ENCODE data around the gene PCMTD2. TPM values are rescaled to one million over a fixed set of nuclear protein-coding genes. Genes with fewer than 3 reads are reported as not detected.
"Not testable (repeated sequence)": the region's sequence is repeated elsewhere in the genome, so short reads cannot be mapped to it uniquely, and the experiment has no call there.

Gene PCMTD2
- total RNA-seq, 1 donor from 2014 or later: 38.2 TPM

DNA sequence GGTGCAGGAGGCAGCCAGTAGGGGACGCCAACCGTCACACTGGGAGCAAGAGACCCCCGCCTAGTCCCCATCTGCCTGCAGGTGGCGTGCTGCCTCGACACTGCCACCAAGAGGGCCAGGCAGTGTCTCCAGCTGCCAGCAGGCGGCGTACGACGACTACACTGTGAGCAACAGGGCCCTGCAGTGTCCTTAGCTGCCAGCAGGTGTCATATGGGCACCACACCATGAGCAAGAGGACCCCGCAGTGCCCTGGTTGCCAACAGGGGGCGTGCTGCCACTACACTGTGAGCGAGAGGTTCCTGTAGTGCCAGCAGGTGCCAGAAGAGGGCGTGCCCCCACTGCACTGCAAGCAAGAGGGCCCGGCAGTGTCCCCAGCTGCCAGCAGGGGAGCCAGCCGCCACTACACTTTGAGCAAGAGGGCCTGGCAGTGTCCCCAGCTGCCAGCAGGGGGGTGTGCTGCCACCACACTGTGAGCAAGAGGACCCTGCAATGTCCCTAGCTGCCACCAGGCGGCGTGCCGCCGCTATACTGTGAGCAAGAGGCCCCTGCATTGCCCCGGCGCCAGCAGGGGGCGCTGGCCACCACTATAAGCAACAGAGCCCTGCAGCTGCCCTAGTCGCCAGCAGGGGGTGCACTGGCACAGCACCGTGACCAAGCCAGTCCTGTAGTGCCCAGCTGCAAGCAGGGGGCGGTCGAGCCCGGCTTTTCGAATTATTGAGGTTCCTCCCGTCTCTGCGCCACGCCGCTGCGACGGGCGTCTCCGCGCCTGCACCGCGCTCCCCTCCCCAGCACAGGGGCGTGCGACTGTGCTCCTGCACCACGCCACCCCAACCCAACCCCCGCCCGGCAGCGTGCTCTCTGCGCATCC lies 30.3 kb downstream of the PCMTD2 start:
- not testable (repeated sequence) for DNase-seq (ENCODE audit: extremely low read depth, low read depth, low spot score)

- not testable (repeated sequence) for DNase-seq (ENCODE audit: extremely low read depth, low read depth, low spot score)
Measured at GRCh38 chr20:64286447-64287263, 31.1 kb downstream of the PCMTD2 start.

DNA sequence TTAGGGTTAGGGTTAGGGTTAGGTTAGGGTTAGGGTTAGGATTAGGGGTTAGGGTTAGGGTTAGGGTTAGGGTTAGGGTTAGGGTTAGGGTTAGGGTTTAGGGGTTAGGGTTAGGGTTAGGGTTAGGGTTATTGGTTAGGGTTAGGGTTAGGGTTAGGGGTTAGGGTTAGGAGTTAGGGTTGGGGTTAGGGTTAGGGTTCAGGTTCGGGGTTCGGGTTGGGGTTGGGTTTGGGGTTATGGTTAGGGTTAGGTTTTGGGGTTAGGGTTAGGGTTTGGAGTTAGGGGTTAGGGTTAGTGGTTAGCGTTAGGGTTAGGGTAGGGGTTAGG lies 31.7 kb downstream of the PCMTD2 start:
- not testable (repeated sequence) for DNase-seq (ENCODE audit: extremely low read depth, low read depth, low spot score)

DNA sequence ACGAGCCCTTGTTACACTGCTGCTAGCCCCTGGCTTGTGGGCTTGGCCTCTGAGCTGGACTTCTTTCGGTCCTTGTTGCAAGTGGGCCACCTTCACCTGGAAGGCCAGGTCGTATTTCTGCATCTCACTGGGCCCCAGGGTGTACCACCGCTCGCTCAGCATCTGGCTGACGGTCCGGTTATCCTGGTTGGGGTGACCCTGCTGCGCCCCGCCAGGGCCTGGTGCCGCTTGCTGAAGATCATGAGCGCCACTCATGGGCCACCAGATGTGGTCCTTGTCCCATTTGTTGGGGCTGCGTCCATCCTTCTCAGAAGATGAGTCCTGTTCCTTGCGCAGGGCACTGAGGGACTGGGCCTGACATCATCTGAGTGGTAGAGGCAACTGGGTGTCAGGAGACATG lies 36.6 kb downstream of the PCMTD2 start:
- not testable (repeated sequence) for DNase-seq (ENCODE audit: extremely low read depth, low read depth, low spot score)

DNA sequence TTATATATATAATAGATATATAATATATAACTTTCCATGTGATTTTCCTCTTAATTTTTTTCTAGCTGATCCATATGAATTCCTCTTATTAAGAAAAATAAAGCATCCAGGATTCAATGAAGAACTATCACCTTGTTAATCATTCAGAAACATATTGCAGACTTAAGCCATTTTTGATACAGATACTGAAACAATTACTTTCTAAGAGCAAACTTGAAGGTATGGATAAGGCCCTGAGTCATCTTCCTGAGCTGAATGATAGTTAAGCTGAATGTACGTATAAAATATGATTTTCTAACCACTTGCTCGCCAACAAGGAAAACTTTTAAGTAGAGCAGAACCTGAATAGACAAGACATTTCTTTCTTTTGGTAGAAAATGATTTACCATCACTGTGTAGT lies 47.5 kb downstream of the PCMTD2 start:
- not testable (repeated sequence) for DNase-seq (ENCODE audit: extremely low read depth, low read depth, low spot score)

GRCh38 chr20:64313761-64314160 lies 58.2 kb downstream of the PCMTD2 start:
- not testable (repeated sequence) for DNase-seq (ENCODE audit: extremely low read depth, low read depth, low spot score)

- not testable (repeated sequence) for DNase-seq (ENCODE audit: extremely low read depth, low read depth, low spot score)
Measured at GRCh38 chr20:64315381-64315780, 59.8 kb downstream of the PCMTD2 start.

- not testable (repeated sequence) for DNase-seq (ENCODE audit: extremely low read depth, low read depth, low spot score)
Measured at GRCh38 chr20:64315884-64316283, 60.3 kb downstream of the PCMTD2 start.

DNA sequence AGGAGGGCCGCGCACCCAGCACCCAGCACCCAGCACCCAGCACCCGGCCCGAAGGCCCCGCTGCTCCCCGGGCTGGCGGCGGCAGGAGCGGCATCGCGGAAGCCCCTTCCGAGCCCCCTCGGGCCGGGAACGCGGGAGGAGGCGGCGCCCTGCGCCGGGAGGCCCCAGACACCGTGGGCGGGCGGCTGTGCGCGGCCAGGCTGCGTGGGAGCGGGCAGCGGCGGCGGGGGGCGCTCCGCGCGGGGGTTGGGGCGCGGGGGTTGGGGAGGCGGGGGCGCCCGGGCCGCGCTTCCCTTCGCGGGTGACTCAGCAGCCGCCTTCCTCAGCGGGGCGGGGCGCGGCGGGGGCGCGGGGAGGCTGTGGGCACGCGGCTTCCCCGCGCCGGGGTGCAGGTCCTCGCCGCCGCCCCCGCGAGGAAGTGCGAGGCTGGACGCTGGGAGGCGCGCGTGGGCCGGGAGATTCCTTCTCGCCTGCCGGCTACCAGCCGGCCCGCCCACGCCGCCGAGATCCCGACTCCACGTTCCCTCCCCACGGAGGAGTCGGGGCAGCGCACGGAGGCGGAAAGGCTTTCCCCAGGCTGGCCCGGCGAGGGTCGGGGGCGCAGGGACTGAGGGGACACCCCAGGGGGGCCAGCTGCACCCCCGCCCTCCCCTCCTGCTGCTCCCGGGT lies 61.0 kb downstream of the PCMTD2 start:
- not testable (repeated sequence) for DNase-seq (ENCODE audit: extremely low read depth, low read depth, low spot score)

- not testable (repeated sequence) for DNase-seq (ENCODE audit: extremely low read depth, low read depth, low spot score)
Measured at GRCh38 chr20:64317331-64317730, 61.8 kb downstream of the PCMTD2 start.

DNA sequence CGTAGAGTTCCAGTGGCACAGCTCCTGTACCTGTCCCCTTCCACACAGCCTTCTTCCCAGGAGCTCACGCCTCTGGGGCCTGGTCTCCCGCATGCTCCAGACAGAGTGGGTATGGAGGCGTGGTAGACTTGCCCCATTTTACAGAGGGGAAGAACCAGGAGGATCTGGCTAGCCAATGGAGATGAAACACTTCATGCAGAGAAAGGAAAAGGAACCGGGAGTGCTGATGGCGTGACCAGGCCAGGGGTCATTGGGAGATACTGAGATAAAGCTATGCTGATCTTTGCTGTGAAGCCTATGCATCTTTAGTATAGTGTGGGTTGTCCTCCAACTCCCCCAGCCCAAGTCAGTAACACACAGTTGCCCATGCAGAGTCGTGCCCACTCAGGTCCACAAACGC lies 62.5 kb downstream of the PCMTD2 start:
- DNase-seq (ENCODE audit: extremely low read depth, low read depth, low spot score): not testable (repeated sequence)

- not testable (repeated sequence) for DNase-seq (ENCODE audit: extremely low read depth, low read depth, low spot score)
Measured at GRCh38 chr20:64322031-64322789, 66.7 kb downstream of the PCMTD2 start.

Other genes starting within 250 kb of the PCMTD2 start
- 1.2 and 6.8 TPM in 2 replicates for gene C20orf204, start 219.6 kb upstream of the PCMTD2 start, total RNA-seq
- gene SOX18, start 206.1 kb upstream of the PCMTD2 start, total RNA-seq: 31.8 and 102 TPM in 2 replicates
- 34.5 and 61.0 TPM in 2 replicates for gene TCEA2, start 192.6 kb upstream of the PCMTD2 start, total RNA-seq
- 32.6 and 40.3 TPM in 2 replicates for gene RGS19, start 176.2 kb upstream of the PCMTD2 start, total RNA-seq
- 2.7 and 4.5 TPM in 2 replicates for gene OPRL1, start 175.7 kb upstream of the PCMTD2 start, total RNA-seq
- gene LKAAEAR1, start 171.3 kb upstream of the PCMTD2 start, total RNA-seq: 1.2 TPM in 1 of 2 replicates, not detected in the other
- gene NPBWR2, start 148.2 kb upstream of the PCMTD2 start, total RNA-seq: not detected in 2 replicates
- gene MYT1, start 91.3 kb upstream of the PCMTD2 start, total RNA-seq: not detected in 2 replicates

All from glomerular endothelial cell (primary cell).